ENCODE measurements around the gene CA4.

GRCh38 chr17:60193482-60193881 lies 43.7 kb downstream of the CA4 start:
- no peak for TF ChIP-seq ZNF565 (CRISPR knock-in tag; conservative IDR thresholded peaks at IDR 0.05; ENCODE audit: low read depth)
- no peak for TF ChIP-seq ZFP3 (CRISPR knock-in tag; IDR thresholded peaks at IDR 0.05)
- no peak for TF ChIP-seq TOX (CRISPR knock-in tag; IDR thresholded peaks at IDR 0.05; ENCODE audit: borderline replicate concordance)
- TF ChIP-seq PATZ1 (CRISPR knock-in tag; IDR thresholded peaks at IDR 0.05; ENCODE audit: borderline replicate concordance), result no peak
- TF ChIP-seq RARB (CRISPR knock-in tag; IDR thresholded peaks at IDR 0.05), result no peak
- TF ChIP-seq OSR1 (CRISPR knock-in tag; IDR thresholded peaks at IDR 0.05), result no peak
- TF ChIP-seq ZC3H10 (CRISPR knock-in tag; IDR thresholded peaks at IDR 0.05), result no peak
- TF ChIP-seq POU6F1 (CRISPR knock-in tag; IDR thresholded peaks at IDR 0.05; ENCODE audit: borderline replicate concordance, low read depth), result no peak
- no peak for TF ChIP-seq CREB5 (CRISPR knock-in tag; IDR thresholded peaks at IDR 0.05; ENCODE audit: low read depth)
- TF ChIP-seq PPARA (CRISPR knock-in tag; IDR thresholded peaks at IDR 0.05; ENCODE audit: borderline replicate concordance), result no peak
